ENCODE measurements around the gene ABI1.

The ABI1 gene

DNA sequence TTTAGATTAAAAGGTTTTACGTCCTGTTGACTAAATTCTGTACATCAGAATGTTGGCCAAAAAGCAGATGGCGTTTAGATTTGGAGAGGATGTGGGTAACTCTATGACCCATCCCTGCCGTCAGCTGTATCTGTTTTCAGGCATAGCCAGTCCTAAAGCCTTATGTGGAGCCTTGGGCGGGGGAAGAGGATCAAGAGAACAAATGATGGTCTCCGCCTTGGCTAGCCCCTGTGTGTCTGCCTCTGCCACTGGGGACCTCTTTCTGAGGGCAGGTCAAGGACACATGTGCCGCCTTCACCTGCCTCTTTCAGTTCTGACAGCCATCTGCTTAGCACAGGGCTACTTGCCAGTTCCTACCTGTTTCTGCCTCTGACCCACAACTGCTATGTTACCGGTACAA is 139.2 kb downstream of the ABI1 start:
- peak; percentile 2 to 5 for DNase-seq (ENCODE audit: extremely low read depth in 1 of 2, low read depth in 1 of 2)

DNA sequence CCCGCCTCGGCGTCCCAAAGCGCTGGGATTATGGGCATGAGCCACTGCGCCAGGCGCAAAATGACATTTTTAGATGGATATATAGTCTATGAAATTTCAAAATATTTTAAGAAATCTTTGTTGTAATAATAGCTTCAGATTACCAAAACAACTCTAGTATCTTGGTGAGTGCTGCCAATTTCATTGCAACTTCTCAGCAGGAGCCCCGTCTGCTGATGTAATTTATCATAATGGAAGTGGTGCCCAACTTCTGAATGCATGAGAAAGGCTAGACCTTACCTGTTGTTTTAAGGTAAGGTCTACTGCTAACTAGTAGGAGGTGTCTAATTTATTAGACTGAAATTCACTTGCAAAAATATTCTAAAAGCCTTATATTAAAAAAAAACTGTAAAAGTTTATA is 143.3 kb downstream of the ABI1 start:
- no peak for DNase-seq (ENCODE audit: extremely low read depth in 1 of 2, low read depth in 1 of 2)

DNA sequence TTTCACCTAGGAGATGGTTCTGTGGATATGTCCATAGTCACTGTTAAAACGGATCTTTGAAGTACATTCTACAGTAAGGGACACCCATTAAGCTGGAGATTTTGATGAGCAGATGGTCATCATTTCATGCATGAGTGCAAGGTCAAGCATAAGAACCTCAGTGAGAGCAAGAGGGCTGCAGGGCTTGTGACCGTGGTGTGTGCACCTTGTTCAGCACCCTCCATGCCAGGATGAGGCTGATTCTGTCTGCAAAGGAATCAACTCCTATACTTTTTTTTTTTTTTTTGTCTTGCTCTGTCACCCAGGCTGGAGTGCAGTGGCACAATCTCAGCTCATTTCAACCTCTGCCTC is 145.6 kb downstream of the ABI1 start:
- no peak for DNase-seq (ENCODE audit: extremely low read depth in 1 of 2, low read depth in 1 of 2)

DNA sequence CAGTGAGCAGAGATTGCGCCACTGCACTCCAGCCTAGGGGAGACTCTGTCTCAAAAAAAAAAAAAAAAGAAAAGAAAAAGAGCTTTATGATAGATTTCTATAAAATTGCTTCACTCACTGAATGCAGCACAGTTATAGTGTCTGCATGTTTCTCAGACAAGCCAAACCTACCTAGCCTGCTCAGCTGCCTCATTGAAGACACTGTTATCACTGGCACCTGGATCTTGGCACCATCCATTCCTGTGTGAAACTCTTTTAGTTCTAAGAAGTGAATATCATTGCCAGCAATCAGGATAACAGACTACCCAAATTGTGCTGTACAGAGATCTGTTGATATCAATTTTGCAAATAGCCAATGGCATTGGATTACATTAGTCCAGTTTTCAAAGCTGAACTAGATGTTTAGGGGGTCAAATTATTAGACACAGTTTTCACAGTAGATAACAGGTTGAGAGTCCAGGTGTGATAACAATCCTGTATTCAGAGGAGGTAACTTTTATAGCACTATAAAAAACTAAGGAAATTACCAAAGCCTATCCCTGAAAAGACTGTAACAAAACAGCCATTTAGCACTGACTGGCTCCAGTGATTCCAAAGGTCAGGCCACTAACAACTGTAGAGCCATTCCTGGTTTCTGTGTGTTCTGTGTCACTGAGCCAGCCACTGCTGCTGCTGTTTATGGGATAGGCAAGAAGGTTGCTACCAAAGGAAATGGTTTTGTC is 146.2 kb downstream of the ABI1 start:
- DNase-seq (ENCODE audit: extremely low read depth in 1 of 2, low read depth in 1 of 2): no peak

DNA sequence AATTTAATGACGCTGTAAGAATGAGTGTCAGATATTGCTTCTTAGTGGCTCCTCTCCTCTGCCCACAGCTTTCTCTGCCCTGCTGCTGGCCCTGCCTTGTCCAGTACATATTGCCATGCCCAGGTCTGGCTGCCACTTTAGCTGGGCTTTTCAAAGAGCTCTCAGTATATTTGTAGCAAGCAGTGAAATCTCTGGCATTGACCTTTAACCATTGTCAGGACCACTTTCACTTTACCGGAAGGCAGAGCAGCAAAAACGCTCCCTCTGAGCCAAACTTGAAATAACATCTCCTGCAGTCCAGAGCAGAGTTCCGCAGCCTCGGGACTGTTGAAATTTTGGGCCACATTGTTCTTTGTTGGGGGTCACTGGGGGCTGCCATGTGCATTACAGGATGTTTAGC is 149.4 kb downstream of the ABI1 start:
- DNase-seq (ENCODE audit: extremely low read depth in 1 of 2, low read depth in 1 of 2): no peak

DNA sequence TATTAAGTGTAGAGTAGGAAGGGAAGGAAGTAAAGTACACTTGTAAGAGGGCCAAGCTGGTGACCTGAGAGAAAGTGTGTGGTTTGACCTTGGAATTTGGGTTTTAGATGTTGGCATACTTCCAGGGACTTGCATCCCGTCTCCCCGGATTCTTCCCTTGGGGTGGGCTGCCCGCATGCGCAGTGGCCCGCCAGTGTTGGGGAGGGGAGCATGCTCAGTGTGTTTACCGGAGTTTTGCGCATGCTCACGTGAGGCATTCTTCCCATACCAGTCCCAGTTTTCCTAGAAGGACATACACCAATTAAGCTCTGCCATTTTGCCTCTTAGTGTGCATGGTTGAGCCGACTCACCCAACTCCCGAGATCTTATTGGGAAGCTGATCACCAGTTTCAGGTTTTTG is 153.8 kb downstream of the ABI1 start:
- DNase-seq (ENCODE audit: extremely low read depth in 1 of 2, low read depth in 1 of 2): no peak

DNA sequence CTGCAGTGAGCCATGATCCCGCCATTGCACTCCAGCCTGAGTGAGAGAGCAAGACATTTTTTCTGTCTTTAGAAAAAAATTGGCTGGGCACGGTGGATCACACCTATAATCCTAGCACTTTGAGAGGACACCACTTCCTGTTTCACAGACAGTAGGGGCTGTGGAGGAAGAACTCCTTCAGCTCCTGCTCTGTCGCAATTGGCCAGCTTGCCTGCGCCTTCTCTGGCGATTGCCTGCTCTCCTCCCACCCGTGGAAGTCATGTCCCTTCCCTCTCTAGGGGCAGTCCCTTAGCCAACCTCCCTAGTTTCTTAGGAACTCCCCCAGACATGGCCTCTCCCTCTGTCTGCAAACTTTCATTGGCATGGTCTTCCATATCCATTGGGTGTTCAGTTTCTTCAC is 154.6 kb downstream of the ABI1 start:
- DNase-seq (ENCODE audit: extremely low read depth in 1 of 2, low read depth in 1 of 2): no peak

DNA sequence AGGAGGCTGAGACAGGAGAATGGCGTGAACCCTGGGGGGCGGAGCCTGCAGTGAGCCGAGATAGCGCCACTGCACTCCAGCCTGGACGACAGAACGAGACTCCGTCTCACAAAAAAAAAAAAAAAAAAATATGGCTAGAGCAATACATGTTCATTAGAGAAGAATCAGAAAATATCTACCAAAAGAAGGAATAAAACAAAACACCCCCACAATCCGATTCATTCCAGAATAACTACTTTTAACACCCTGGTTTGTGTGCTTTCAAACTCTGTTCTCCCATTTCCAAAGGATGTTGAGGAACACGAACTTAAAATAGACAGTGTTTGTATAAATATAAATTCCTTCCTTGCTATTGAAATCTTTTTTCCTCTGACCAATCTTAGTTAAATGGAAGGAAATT is 156.8 kb downstream of the ABI1 start:
- DNase-seq (ENCODE audit: extremely low read depth in 1 of 2, low read depth in 1 of 2): no peak

DNA sequence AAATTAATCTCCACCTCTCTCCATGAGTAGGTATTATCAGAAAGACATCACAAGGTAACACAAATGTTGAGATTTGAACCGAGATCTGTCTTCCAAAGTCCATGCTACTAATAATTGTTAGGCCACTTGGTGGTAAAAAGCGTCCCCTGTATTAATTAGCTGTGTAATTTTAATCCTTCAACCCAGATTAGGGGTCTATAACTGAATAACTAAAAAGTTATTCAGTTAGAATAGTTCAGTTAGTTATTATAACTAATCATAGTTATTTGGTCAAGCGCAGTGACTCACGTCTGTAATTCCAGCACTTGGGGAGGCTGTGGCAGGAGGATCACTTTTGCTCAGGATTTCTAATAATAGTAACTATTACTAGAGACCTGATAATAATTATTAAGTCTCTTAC is 157.7 kb downstream of the ABI1 start:
- no peak for DNase-seq (ENCODE audit: extremely low read depth in 1 of 2, low read depth in 1 of 2)

DNA sequence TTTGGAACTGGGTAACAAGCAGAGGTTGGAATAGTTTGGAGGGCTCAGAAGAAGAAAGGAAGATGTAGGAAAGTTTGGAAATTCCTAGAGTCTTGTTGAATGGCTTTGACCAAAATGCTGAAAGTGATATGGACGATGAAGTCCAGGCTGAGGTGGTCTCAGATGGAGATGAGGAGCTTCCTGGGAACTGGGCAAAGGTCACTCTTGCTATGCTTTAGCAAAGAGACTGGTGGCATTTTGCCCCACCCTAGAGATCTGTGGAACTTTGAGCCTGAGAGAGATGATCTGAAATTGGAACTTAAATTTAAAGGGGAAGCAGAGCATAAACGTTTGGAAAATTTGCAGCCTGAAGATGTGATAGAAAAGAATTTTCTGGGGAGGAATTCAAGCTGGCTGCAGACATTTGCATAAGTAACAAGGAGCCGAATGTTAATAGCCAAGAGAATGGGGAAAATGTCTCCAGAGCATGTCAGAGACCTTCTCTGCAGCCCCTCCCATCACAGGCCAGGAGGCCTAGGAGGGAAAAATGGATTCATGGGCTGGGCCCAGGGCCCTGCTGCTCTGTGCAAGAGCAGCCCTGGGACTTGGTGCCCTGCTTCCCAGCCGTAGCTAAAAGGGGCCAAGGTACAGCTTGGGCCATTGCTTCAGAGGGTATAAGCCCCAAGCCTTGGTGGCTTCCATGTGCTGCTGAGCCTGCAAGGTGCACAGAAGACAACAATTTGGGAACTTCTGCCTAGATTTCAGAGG is 159.7 kb downstream of the ABI1 start:
- DNase-seq (ENCODE audit: extremely low read depth in 1 of 2, low read depth in 1 of 2): no peak

DNA sequence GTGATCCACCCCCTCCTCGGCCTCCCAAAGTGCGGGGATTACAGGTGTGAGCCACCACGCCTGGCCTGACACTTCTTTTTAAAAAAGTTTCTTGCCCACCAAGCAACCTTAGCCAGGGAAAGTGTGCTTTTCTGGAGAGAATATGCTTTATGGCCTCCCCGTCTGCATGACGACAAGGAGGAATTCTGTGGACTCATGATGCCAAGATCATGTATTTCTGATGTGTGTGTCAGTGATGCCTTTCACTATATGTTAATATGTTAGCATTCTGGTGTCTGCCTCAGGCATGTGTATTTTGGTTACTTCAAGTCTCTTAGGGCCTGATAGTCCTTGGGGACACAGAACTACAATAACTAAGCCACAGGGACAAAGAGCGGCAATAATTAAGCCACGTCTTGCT is 161.1 kb downstream of the ABI1 start:
- no peak for DNase-seq (ENCODE audit: extremely low read depth in 1 of 2, low read depth in 1 of 2)

DNA sequence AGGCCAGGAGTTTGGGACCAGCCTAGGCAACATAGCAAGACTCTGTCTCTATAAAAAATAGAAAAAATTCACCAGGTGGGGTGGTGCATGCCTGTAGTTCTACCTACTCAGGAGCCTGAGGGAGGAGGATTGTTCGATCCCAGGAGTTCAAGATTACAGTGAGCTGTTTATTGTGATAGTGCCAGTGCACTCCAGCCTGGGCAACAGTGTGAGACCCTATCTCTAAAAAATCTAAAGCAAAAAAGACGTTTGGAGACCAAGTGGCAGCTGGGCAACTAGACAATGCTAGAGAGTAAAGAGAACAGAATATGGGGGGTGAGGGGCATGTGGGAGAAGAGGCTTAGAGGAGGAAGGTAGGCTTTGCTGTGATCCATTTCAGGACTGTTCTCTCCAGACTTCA is 161.8 kb downstream of the ABI1 start:
- no peak for DNase-seq (ENCODE audit: extremely low read depth in 1 of 2, low read depth in 1 of 2)

DNA sequence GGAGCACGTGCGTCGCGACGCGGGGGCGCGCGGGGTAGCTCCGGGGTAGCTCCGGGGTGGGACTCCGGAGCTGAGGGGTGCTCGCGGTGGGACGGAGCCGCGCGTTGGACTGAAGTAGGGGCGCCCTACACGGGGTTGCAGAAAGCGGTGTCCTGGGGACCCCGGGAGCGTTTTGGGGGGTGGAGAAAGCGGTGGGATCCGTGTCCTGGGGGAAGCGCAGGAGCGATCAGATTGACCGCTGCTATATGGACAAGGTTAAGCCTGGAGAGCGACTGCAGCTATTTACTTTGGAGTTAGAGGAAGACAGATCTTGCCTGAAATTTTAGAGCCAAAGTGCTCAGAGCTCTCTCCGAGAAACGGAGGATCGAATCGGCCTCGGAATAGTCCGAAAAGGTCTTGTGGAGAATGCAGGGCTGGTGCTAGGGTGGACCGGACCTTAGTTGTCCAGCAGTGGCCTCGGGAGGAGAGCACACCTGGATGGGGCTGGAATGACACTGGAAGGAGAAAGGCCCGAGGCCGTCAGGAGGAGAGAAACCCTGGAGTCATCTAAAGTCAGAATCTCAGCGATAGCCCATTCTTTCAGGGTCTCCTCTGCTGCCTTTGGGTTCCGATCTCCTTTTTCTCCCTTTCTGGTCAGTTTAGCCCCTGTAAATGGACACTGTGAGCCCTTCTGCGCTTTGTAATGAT is 162.7 kb downstream of the ABI1 start:
- no peak for DNase-seq (ENCODE audit: extremely low read depth in 1 of 2, low read depth in 1 of 2)

DNA sequence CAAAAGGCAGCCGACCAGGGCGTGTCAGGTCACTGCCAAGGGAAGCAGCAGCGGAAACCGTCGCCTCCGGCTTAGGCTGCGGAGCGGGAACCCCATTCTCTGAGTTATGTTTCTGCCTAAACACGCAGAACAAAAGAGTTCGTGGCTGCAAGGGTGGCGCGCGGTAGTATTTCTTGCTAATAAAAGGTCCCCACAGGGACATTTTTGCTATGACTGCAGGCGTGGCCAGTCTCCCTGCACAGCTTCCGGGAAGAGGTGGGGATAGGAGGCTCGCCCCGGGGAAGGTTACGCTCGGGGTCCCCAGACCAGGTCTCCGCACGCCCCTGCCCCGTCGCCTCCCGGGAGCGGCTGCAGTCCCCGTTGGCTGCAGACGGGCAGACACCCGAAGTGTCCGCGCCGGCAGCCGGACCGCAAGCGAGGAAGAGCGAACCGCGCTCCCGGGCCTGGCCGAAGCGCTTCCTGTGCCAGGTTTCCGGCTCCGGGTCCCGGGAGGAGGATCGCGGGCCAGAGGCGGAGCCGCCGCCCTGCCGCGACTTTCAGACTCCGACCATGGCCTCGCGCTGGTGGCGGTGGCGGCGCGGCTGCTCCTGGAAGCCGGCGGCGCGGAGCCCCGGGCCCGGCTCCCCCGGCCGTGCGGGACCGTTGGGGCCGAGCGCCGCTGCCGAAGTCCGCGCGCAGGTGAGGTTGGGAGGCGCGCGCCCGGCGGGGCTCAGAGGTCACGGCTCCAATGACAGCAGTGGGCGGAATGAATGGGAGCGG is 163.4 kb downstream of the ABI1 start, which contains the start of gene PDSS1:
TSS of gene PDSS1 (plus strand) at position 539 of the 759 bp plus-strand sequence. CDS start at position 550, 11 bp downstream.
- peak; percentile 14 to 49 for DNase-seq (ENCODE audit: extremely low read depth in 1 of 2, low read depth in 1 of 2)

DNA sequence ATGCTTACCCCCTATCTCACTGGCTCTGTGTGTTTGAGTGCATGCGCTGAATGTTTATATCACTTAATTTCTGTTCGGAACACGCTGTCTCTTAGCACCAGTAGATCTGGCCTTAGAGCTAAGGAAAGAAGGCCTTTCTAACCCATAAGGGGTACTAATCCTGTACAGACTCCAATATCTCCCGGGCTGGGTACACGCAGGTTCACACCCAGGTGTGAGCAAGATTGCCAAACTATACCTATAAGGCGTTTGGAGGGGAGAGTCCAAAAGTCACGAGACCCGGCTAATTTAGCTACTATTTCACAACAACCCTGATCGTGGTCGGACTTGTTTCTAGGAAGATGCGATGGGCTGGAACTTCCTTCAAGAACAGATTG is 164.0 kb downstream of the ABI1 start:
- DNase-seq (ENCODE audit: extremely low read depth in 1 of 2, low read depth in 1 of 2): no peak
